C4-2B (cell line): Measurements from ENCODE around the gene VWCE.

Source experiments
- CTCF ChIP-seq: fragments of 450-650 bp; conservative IDR thresholded peaks from 2 replicates; pipeline ENCODE4 v1.5.1; 2017; ENCODE audit warnings: mild to moderate bottlenecking
- ZFX ChIP-seq: fragments of 450-650 bp; IDR thresholded peaks from 2 replicates; pipeline ENCODE4 v1.6.1; 2017

DNA sequence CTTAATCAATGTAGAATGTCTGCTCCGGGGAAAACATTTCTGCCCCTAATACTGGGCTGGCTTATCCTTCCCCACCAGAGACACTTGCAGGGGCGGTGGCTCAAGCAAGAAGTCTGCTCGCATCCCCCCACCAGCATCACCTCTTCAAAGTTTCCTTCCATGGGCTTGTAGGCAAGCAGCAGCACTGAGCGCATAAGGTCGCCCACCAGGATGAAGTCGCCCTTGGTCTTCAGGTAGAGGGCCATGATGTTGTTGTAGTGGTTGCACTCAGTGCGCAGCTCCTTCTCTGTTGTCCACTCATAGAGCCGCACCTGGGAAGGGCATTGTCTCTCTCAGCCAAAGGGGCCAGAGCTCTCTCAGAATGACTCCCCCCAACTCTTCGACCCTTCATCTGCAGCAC lies 8.6 kb upstream of the VWCE start:
- no peak for TF ChIP-seq CTCF
- no peak for TF ChIP-seq ZFX
